Adrenal gland (tissue), 12 donors: Measurements from ENCODE around the gene PPM1L. TPM values are rescaled to one million over a fixed set of nuclear protein-coding genes. Genes with fewer than 3 reads are reported as not detected.
"Not testable (repeated sequence)": the region's sequence is repeated elsewhere in the genome, so short reads cannot be mapped to it uniquely, and the experiment has no call there.

Experiments
- DNase-seq, 7 donors: peaks; one replicate each; pipeline ENCODE4 v3.0.0-alpha.2; 2019 to 2020
- H3K27ac ChIP-seq, 5 donors: fragments of 200-600 bp; sonication (generic) in 4 of 5; 1 replicate in 3 of 5; 2 replicates in 2 of 5; pipeline versions ENCODE4 v1.5.1 to v1.8.0; 2016 to 2020; ENCODE audit warnings: mild to moderate bottlenecking in 1 of 5
- H3K27me3 ChIP-seq: fragments of 200-600 bp; 2 replicates; pipeline ENCODE4 v1.8.0; 2021
- H3K36me3 ChIP-seq, 2 donors: fragments of 200-600 bp; replicated peaks in 1 of 2; 1 replicate in 1 of 2; 2 replicates in 1 of 2; pipeline versions ENCODE4 v1.5.1 to v1.8.0; 2018 to 2022
- H3K4me1 ChIP-seq, 2 donors: fragments of 200-600 bp; replicated peaks in 1 of 2; 1 replicate in 1 of 2; 2 replicates in 1 of 2; pipeline versions ENCODE4 v1.5.1 to v1.8.0; 2018 to 2021
- H3K4me3 ChIP-seq, 4 donors: fragments of 200-600 bp; sonication (generic) in 3 of 4; one replicate each; pipeline ENCODE4 v1.5.1; 2016 to 2018
- H3K9me3 ChIP-seq, 3 donors: fragments of 200-600 bp; sonication (generic) in 1 of 3; replicated peaks in 1 of 3; 1 replicate in 2 of 3; 2 replicates in 1 of 3; pipeline versions ENCODE4 v1.5.1 to v1.8.0; 2016 to 2021
- CTCF ChIP-seq, 6 experiments: fragments of 450-650 bp in 4 of 6; fragments of 200-600 bp in 2 of 6; sonication (generic) in 1 of 6; IDR thresholded peaks; 1 replicate in 5 of 6; 2 replicates in 1 of 6; pipeline versions ENCODE4 v1.5.1 to v1.8.0; 2016 to 2021; ENCODE audit warnings: antibody characterized with exemption in 6 of 6, mild to moderate bottlenecking in 2 of 6, moderate library complexity in 1 of 6
- POLR2A ChIP-seq, 2 donors: fragments of 450-650 bp; IDR thresholded peaks; one replicate each; pipeline ENCODE4 v1.6.1; 2017; ENCODE audit warnings: antibody characterized with exemption in 2 of 2, mild to moderate bottlenecking in 2 of 2, moderate library complexity in 1 of 2
- WGBS, 4 donors: extraction: QIAGEN DNeasy Blood & Tissue Kit in 2 of 4; methylation state at CpG; one replicate each; pipeline versions ENCODE4 v1.1.5 to v1.1.7; 2013 to 2017; 5-methylcytosine and 5-hydroxymethylcytosine counted together
- intact Hi-C, 2 donors: fragments of 100-400 bp; cut with DNase I; formaldehyde crosslinking; loops; one replicate each; pipeline versions ENCODE4 v1.14.1 to v1.15.0; 2022 to 2023
- polyA plus RNA-seq, 3 donors: library from polyadenylated mRNA; stranded (reverse); fragments of 200-250 nt in 2 of 3; fragments of 350-450 nt in 1 of 3; fragmentation: Illumina TruSeq in 1 of 3; extraction: RNeasy Lipid Tissue Mini Kit (QIAGEN cat#74804) in 1 of 3; gene quantifications; one replicate each; pipeline ENCODE4 v1.2.3, GENCODE V29; 2013 to 2014
- total RNA-seq, 9 donors: library from RNA; depleted of rRNA in 4 of 9; stranded (reverse); fragments of >200 nt in 4 of 9; fragments of 120-200 nt in 1 of 9; fragmentation: NEBNext Ultra II Directional in 1 of 9; extraction: Animal tissue kit (Norgen Biotek cat#: 25700) in 1 of 9; gene quantifications; one replicate each; pipeline versions ENCODE4 v1.1.0 to v1.2.4, GENCODE V29; 2013 to 2023
- donor health status: healthy with polysubstance abuse.
- donor health status: Bipolar disorder and iron deficiency.
- donor health status: DM: yes; HTN: yes; CAD: no.
- donor health status: DM: no; HTN: no; CAD: no.
- donor health status: DM: no; HTN: no; CAD: no.
- donor health status: DM: yes; HTN: yes; CAD: no.

PPM1L gene
- total and polyA plus RNA-seq, 12 donors = 2.4 to 53.6 (median 35.0) TPM

GRCh38 chr3:160999274-160999673 lies 243.2 kb downstream of the PPM1L start:
- Histone ChIP-seq H3K27ac (no peak overlapping the region), H3K36me3 (no peaks in the 10 kb centered on the region), H3K27me3 (no peaks in the 10 kb centered on the region), H3K4me1 (no peaks in the 10 kb centered on the region), H3K9me3 (no peaks in the 10 kb centered on the region), H3K4me3 (no peak overlapping the region)
- DNase-seq = no peak
- intact Hi-C loops = no loop called here
- no peak for TF ChIP-seq CTCF (IDR thresholded peaks at IDR 0.05)
- TF ChIP-seq POLR2A (IDR thresholded peaks at IDR 0.05) = no peak
- 81 to 89% (median 86%) methylated on average over 5 of the region's 5 CpGs for WGBS, 4 donors

GRCh38 chr3:161008086-161008485 lies 252.1 kb downstream of the PPM1L start:
- H3K4me1 ChIP-seq = no peaks in the 10 kb centered on the region
- WGBS, 4 donors = 91 to 96% (median 93%) methylated on average over 2 of the region's 2 CpGs
- intact Hi-C loops = no loop called here

DNA sequence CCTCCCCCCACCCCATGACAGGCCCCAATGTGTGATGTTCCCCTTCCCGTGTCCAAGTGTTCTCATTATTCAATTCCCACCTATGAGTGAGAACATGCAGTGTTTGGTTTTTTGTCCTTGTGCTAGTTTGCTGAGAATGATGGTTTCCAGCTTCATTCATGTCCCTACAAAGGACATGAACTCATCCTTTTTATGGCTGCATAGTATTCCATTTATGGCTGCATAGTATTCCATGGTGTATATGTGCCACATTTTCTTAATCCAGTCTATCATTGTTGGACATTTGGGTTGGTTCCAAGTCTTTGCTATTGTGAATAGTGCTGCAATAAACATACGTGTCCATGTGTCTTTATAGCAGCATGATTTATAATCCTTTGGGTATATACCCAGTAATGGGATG lies 254.1 kb downstream of the PPM1L start:
- H3K9me3 ChIP-seq, H3K4me1 ChIP-seq, H3K36me3 ChIP-seq, DNase-seq, intact Hi-C loops, H3K27ac ChIP-seq, H3K27me3 ChIP-seq, H3K4me3 ChIP-seq: not testable (repeated sequence)
- 94 to 98% (median 97%) methylated on average over 1 to 2 of the region's 2 CpGs for WGBS, 4 donors

More at GRCh38 chr3:161008086-161008485, 252.1 kb downstream of the PPM1L start:
- no peak for TF ChIP-seq POLR2A (IDR thresholded peaks at IDR 0.05)
- H3K36me3 ChIP-seq = no peaks in the 10 kb centered on the region
- no peak for DNase-seq
- H3K27me3 ChIP-seq = no peaks in the 10 kb centered on the region
- H3K27ac ChIP-seq = no peak overlapping the region
- no peak overlapping the region for H3K4me3 ChIP-seq
- H3K9me3 ChIP-seq = no peaks in the 10 kb centered on the region

GRCh38 chr3:161014843-161015749 lies 259.1 kb downstream of the PPM1L start:
- Histone ChIP-seq H3K27ac (no peak overlapping the region), H3K36me3 (no peaks in the 10 kb centered on the region), H3K27me3 (no peaks in the 10 kb centered on the region), H3K4me1 (no peaks in the 10 kb centered on the region), H3K4me3 (no peak overlapping the region), H3K9me3 (no peaks in the 10 kb centered on the region)
- DNase-seq = no peak
- 84 to 91% (median 87%) methylated on average over 4 of the region's 4 CpGs for WGBS, 4 donors
- TF ChIP-seq CTCF (IDR thresholded peaks at IDR 0.05) = no peak
- TF ChIP-seq POLR2A (IDR thresholded peaks at IDR 0.05) = no peak
- intact Hi-C loops = no loop called here

- WGBS, 4 donors = 66 to 72% (median 68%) methylated on average over 6 of the region's 6 CpGs
- no peak for DNase-seq
- no peak overlapping the region for H3K4me3 ChIP-seq
Measured at GRCh38 chr3:161016417-161017313, 260.6 kb downstream of the PPM1L start.

More at GRCh38 chr3:161016417-161017313, 260.6 kb downstream of the PPM1L start:
- no peaks in the 10 kb centered on the region for H3K4me1 ChIP-seq
- no peaks in the 10 kb centered on the region for H3K27me3 ChIP-seq
- no peak overlapping the region for H3K27ac ChIP-seq
- no peaks in the 10 kb centered on the region for H3K36me3 ChIP-seq
- peaks cover 0 to 8% (median 0%) of the 10 kb centered on the region in 3 donors for H3K9me3 ChIP-seq
- intact Hi-C loops = no loop called here
- TF ChIP-seq CTCF (IDR thresholded peaks at IDR 0.05) (no peak), POLR2A (IDR thresholded peaks at IDR 0.05) (no peak)
